GM23338 (cell line): ENCODE data around the gene PUM1. TPM values are rescaled to one million over a fixed set of nuclear protein-coding genes. Genes with fewer than 3 reads are reported as not detected.

Source experiments
- ATAC-seq: fragments of 200-7000 bp; cut with Tn5 transposase; 3 replicates; pipeline ENCODE4 v1.9.1; 2020
- DNase-seq: peaks from one replicate; pipeline ENCODE4 v3.0.0-alpha.2; 2015; ENCODE audit warnings: low spot score
- H2AFZ ChIP-seq: fragments of 200-600 bp; sonication (generic); 2 replicates; pipeline ENCODE4 v1.8.0; 2016; ENCODE audit warnings: antibody characterized with exemption, mild to moderate bottlenecking, moderate library complexity
- H3F3A ChIP-seq: fragments of 200-600 bp; sonication (generic); replicated peaks from 2 replicates; pipeline ENCODE4 v1.8.0; 2017; ENCODE audit warnings: antibody characterized with exemption, mixed run types, low read depth
- H3K27ac ChIP-seq: fragments of 200-600 bp; sonication (generic); 2 replicates; pipeline ENCODE4 v1.6.1; 2016; ENCODE audit warnings: low read depth
- H3K27me3 ChIP-seq: fragments of 200-600 bp; sonication (generic); 2 replicates; pipeline ENCODE4 v1.8.0; 2016; ENCODE audit warnings: mild to moderate bottlenecking, mixed run types, moderate library complexity; ENCODE audit not compliant: insufficient read depth
- H3K36me3 ChIP-seq: fragments of 200-600 bp; sonication (generic); 2 replicates; pipeline ENCODE4 v1.8.0; 2016; ENCODE audit warnings: mild to moderate bottlenecking; ENCODE audit not compliant: insufficient read depth
- H3K4me1 ChIP-seq: fragments of 200-600 bp; sonication (generic); 2 replicates; pipeline ENCODE4 v1.8.0; 2016; ENCODE audit warnings: mild to moderate bottlenecking, moderate library complexity; ENCODE audit not compliant: insufficient read depth
- H3K4me2 ChIP-seq: fragments of 200-600 bp; sonication (generic); 2 replicates; pipeline ENCODE4 v1.7.1; 2017; ENCODE audit warnings: mixed run types
- H3K4me3 ChIP-seq: fragments of 200-600 bp; sonication (generic); 2 replicates; pipeline ENCODE4 v1.6.1; 2016; ENCODE audit warnings: mixed run types
- H3K79me2 ChIP-seq: fragments of 200-600 bp; sonication (generic); replicated peaks from 2 replicates; pipeline ENCODE4 v1.8.0; 2017; ENCODE audit warnings: mild to moderate bottlenecking; ENCODE audit not compliant: insufficient read depth
- H3K9me2 ChIP-seq: fragments of 200-600 bp; sonication (generic); 2 replicates; pipeline ENCODE4 v1.8.0; 2017; ENCODE audit not compliant: insufficient read depth
- H4K20me1 ChIP-seq: fragments of 200-600 bp; sonication (generic); replicated peaks from 2 replicates; pipeline ENCODE4 v1.8.0; 2017; ENCODE audit warnings: mild to moderate bottlenecking; ENCODE audit not compliant: insufficient read depth
- H3K27ac Mint-ChIP-seq: 2 replicates; pipeline ENCODE4 v1.8.0; 2020; ENCODE audit warnings: inconsistent platforms, mild to moderate bottlenecking, moderate library complexity, mixed read lengths
- H3K27me3 Mint-ChIP-seq: 3 replicates; pipeline ENCODE4 v1.8.0; 2022; ENCODE audit warnings: low read depth, mild to moderate bottlenecking, moderate library complexity, mixed read lengths, inconsistent platforms; ENCODE audit not compliant: insufficient read depth, poor library complexity
- H3K36me3 Mint-ChIP-seq: 3 replicates; pipeline ENCODE4 v1.8.0; 2021; ENCODE audit warnings: low read depth, mild to moderate bottlenecking, inconsistent platforms, moderate library complexity, mixed read lengths
- H3K4me1 Mint-ChIP-seq: 3 replicates; pipeline ENCODE4 v1.8.0; 2020; ENCODE audit warnings: mild to moderate bottlenecking, inconsistent platforms, mixed read lengths
- H3K4me3 Mint-ChIP-seq: 3 replicates; pipeline ENCODE4 v1.8.0; 2021; ENCODE audit warnings: moderate library complexity, mild to moderate bottlenecking, inconsistent platforms, mixed read lengths
- H3K9me3 Mint-ChIP-seq: 3 replicates; pipeline ENCODE4 v1.8.0; 2020; ENCODE audit warnings: moderate library complexity, mild to moderate bottlenecking, inconsistent platforms, mixed read lengths
- EZH2phosphoT487 ChIP-seq: fragments of 200-600 bp; sonication (generic); IDR thresholded peaks from one replicate; pipeline ENCODE4 v1.8.1; 2018; ENCODE audit warnings: antibody characterized with exemption; ENCODE audit not compliant: unreplicated experiment
- NANOG ChIP-seq: IDR thresholded peaks from 2 replicates; pipeline ENCODE4 v1.6.1; 2016; ENCODE audit warnings: antibody characterized with exemption, borderline replicate concordance
- ZNF331 ChIP-seq: fragments of 250-450 bp; sonication (Bioruptor Pico); IDR thresholded peaks from 2 replicates; pipeline ENCODE4 v1.5.0; 2020; ENCODE audit warnings: low read depth, mild to moderate bottlenecking, moderate library complexity
- polyA plus RNA-seq: library from polyadenylated mRNA; unstranded; fragments of >200 nt; fragmentation: Nextera tagmentation; extraction: Ambion mirVana; gene quantifications from 2 replicates; pipeline ENCODE4 v1.2.1, GENCODE V29; 2016
- total RNA-seq: library from RNA; depleted of rRNA; stranded (reverse); fragments of >200 nt; shearing (Covaris generic); gene quantifications from 2 replicates; pipeline ENCODE4 v1.2.3, GENCODE V29; 2014
- TF ChIP-seq, protein P1 (sequence below): IDR thresholded peaks from 2 replicates; pipeline ENCODE4 v1.6.1; 2016; ENCODE audit warnings: antibody characterized with exemption
- TF ChIP-seq, protein P2 (sequence below): fragments of 250-450 bp; sonication (Bioruptor Pico); IDR thresholded peaks from 2 replicates; pipeline ENCODE4 v1.5.0; 2020; ENCODE audit warnings: mild to moderate bottlenecking, moderate library complexity

Gene PUM1
- total and polyA plus RNA-seq, 2 experiments from 2014 or later = 44.4 to 117 TPM

DNA sequence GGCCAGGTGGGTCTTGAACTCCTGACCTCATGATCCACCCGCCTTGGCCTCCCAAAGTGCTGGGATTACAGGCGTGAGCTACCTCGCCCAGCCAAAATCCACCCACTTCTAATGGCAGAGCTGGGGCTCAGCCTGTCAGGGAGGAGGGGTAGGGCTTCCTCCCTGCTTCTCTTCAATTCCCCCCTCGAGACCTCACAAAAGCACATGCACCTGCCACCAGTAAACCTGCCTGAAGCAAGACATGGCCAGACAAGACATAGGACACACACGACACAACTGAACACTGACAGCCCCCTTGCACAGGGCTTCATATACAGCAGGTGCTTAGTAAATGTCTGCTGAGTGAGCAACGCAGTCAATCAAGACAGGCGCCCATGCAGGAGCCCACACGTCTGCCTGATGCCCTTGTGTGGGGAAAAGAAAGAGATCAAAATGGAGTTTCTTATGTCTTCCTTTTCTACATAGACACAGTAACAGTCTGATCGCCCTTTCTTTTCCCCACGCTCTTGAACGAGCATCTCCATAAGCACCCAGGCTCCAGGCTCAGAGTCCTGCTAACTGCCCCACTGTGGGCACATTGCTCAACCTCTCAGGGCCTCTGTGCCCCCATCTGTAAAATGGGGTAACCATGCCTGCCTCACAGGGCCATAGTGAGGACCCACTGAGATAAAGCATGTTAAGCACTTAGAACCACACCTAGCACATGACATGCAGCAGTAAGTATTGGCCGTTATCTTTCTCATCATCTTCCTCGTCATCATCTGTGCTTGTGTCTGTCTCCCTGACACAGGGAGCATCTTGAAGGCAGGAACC is 165.7 kb downstream of the PUM1 start:
- Histone ChIP-seq H4K20me1 (no peaks in the 10 kb centered on the region; the same call in 1 of the 2 replicates), H3K4me3 (no peak overlapping the region), H3K27me3 (no peaks in the 10 kb centered on the region), H3K9me2 (no peaks in the 10 kb centered on the region), H3K79me2 (peaks cover 3% of the 10 kb centered on the region), H3K4me1 (peaks cover 30% of the 10 kb centered on the region), H3K4me2 (no peak overlapping the region), H3K36me3 (no peaks in the 10 kb centered on the region), H3K27ac (no peak overlapping the region), H2AFZ (no peak overlapping the region), H3F3A (peaks cover 11% of the 10 kb centered on the region; the same call in 1 of the 2 replicates)
- no peak overlapping the region for H3K27ac Mint-ChIP-seq
- peaks cover 42% of the 10 kb centered on the region for H3K4me1 Mint-ChIP-seq
- H3K27me3 Mint-ChIP-seq = peaks cover 9% of the 10 kb centered on the region
- TF ChIP-seq, protein P1, sequence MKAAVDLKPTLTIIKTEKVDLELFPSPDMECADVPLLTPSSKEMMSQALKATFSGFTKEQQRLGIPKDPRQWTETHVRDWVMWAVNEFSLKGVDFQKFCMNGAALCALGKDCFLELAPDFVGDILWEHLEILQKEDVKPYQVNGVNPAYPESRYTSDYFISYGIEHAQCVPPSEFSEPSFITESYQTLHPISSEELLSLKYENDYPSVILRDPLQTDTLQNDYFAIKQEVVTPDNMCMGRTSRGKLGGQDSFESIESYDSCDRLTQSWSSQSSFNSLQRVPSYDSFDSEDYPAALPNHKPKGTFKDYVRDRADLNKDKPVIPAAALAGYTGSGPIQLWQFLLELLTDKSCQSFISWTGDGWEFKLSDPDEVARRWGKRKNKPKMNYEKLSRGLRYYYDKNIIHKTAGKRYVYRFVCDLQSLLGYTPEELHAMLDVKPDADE = no peak
- TF ChIP-seq, protein P2, sequence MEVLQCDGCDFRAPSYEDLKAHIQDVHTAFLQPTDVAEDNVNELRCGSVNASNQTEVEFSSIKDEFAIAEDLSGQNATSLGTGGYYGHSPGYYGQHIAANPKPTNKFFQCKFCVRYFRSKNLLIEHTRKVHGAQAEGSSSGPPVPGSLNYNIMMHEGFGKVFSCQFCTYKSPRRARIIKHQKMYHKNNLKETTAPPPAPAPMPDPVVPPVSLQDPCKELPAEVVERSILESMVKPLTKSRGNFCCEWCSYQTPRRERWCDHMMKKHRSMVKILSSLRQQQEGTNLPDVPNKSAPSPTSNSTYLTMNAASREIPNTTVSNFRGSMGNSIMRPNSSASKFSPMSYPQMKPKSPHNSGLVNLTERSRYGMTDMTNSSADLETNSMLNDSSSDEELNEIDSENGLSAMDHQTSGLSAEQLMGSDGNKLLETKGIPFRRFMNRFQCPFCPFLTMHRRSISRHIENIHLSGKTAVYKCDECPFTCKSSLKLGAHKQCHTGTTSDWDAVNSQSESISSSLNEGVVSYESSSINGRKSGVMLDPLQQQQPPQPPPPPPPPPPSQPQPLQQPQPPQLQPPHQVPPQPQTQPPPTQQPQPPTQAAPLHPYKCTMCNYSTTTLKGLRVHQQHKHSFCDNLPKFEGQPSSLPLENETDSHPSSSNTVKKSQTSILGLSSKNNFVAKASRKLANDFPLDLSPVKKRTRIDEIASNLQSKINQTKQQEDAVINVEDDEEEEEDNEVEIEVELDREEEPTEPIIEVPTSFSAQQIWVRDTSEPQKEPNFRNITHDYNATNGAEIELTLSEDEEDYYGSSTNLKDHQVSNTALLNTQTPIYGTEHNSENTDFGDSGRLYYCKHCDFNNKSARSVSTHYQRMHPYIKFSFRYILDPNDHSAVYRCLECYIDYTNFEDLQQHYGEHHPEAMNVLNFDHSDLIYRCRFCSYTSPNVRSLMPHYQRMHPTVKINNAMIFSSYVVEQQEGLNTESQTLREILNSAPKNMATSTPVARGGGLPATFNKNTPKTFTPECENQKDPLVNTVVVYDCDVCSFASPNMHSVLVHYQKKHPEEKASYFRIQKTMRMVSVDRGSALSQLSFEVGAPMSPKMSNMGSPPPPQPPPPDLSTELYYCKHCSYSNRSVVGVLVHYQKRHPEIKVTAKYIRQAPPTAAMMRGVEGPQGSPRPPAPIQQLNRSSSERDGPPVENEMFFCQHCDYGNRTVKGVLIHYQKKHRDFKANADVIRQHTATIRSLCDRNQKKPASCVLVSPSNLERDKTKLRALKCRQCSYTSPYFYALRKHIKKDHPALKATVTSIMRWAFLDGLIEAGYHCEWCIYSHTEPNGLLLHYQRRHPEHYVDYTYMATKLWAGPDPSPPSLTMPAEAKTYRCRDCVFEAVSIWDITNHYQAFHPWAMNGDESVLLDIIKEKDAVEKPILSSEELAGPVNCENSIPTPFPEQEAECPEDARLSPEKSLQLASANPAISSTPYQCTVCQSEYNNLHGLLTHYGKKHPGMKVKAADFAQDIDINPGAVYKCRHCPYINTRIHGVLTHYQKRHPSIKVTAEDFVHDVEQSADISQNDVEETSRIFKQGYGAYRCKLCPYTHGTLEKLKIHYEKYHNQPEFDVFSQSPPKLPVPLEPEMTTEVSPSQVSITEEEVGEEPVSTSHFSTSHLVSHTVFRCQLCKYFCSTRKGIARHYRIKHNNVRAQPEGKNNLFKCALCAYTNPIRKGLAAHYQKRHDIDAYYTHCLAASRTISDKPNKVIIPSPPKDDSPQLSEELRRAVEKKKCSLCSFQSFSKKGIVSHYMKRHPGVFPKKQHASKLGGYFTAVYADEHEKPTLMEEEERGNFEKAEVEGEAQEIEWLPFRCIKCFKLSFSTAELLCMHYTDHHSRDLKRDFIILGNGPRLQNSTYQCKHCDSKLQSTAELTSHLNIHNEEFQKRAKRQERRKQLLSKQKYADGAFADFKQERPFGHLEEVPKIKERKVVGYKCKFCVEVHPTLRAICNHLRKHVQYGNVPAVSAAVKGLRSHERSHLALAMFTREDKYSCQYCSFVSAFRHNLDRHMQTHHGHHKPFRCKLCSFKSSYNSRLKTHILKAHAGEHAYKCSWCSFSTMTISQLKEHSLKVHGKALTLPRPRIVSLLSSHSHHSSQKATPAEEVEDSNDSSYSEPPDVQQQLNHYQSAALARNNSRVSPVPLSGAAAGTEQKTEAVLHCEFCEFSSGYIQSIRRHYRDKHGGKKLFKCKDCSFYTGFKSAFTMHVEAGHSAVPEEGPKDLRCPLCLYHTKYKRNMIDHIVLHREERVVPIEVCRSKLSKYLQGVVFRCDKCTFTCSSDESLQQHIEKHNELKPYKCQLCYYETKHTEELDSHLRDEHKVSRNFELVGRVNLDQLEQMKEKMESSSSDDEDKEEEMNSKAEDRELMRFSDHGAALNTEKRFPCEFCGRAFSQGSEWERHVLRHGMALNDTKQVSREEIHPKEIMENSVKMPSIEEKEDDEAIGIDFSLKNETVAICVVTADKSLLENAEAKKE (CRISPR knock-in tag) = no peak
- TF ChIP-seq ZNF331 (CRISPR knock-in tag) (no peak), NANOG (no peak), EZH2phosphoT487 (no peak)
- no peak overlapping the region for H3K4me3 Mint-ChIP-seq
- H3K9me3 Mint-ChIP-seq = no peaks in the 10 kb centered on the region; the same call in 2 of the 3 replicates
- no peak for DNase-seq
- no peaks in the 10 kb centered on the region for H3K36me3 Mint-ChIP-seq
- no peak for ATAC-seq
